ENCODE data around the gene HS6ST1. TPM values are rescaled to one million over a fixed set of nuclear protein-coding genes. Genes with fewer than 3 reads are reported as not detected.
A peak's percentile ranks its signal among the peaks of the same experiment; 100 is the strongest.

The HS6ST1 gene
- total RNA-seq, 1 donor from 2014 or later, result 23.3 TPM

DNA sequence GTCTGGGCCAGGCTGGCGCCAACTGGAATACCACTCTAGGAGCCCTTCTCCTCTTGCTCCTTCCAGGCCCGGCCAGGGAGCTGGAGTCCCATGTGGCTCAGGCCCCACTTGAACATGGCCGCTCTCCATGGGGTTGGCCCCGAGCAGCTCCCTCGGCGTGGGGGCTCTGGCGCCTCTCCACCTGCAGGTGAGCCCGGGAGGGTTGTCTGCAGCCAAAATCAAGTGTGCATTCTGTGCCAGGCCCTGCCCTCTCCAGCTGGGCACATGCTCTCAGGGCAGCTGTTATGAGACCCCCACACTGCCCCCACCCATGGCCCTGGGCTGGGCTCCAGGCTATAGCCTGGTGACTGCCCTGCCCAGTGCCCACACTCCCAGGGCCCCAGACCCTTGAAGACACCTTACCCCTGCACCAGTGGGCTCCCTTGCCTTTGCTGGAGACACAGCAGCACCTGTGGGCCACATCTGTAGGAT is 45.8 kb upstream of the HS6ST1 start:
- DNase-seq (ENCODE audit: low spot score), result no peak
- no peak overlapping the region for H3K27ac Mint-ChIP-seq (ENCODE audit: unreplicated experiment)
- TF ChIP-seq, protein P1, sequence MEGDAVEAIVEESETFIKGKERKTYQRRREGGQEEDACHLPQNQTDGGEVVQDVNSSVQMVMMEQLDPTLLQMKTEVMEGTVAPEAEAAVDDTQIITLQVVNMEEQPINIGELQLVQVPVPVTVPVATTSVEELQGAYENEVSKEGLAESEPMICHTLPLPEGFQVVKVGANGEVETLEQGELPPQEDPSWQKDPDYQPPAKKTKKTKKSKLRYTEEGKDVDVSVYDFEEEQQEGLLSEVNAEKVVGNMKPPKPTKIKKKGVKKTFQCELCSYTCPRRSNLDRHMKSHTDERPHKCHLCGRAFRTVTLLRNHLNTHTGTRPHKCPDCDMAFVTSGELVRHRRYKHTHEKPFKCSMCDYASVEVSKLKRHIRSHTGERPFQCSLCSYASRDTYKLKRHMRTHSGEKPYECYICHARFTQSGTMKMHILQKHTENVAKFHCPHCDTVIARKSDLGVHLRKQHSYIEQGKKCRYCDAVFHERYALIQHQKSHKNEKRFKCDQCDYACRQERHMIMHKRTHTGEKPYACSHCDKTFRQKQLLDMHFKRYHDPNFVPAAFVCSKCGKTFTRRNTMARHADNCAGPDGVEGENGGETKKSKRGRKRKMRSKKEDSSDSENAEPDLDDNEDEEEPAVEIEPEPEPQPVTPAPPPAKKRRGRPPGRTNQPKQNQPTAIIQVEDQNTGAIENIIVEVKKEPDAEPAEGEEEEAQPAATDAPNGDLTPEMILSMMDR (IDR thresholded peaks at IDR 0.05; ENCODE audit: unreplicated experiment), result no peak
- H3K36me3 Mint-ChIP-seq (ENCODE audit: low read depth, unreplicated experiment), result peaks cover 4% of the 10 kb centered on the region
- no peak overlapping the region for H3K4me3 Mint-ChIP-seq (ENCODE audit: unreplicated experiment)
- H3K27me3 Mint-ChIP-seq (ENCODE audit: unreplicated experiment), result peaks cover 5% of the 10 kb centered on the region
- no peaks in the 10 kb centered on the region for H3K9me3 Mint-ChIP-seq (ENCODE audit: unreplicated experiment)
- peaks cover 29% of the 10 kb centered on the region for H3K4me1 Mint-ChIP-seq (ENCODE audit: unreplicated experiment)

DNA sequence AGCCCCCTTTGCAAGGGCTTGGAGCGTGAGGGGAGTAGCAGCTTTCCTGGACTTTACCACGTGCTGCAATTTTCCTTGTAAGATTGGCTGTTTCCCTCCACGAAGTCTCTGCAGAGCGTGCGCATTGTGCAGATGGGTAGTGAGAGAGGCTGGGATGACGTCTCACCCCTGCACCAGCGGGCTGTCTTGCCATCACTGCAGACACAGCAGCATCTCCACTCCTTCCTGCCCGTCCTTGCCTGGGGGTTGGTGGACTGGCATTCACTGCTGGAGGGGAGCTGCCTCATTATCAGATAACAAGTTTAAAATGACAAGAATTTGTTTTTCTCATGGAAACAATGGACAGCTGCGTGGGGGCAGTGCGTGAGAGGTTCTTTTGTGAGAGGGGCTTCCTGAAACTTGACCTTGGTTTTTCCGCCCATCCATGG is 45.3 kb upstream of the HS6ST1 start:
- no peak overlapping the region for H3K27ac Mint-ChIP-seq (ENCODE audit: unreplicated experiment)
- TF ChIP-seq, protein P1 (IDR thresholded peaks at IDR 0.05; ENCODE audit: unreplicated experiment), result no peak
- no peak for DNase-seq (ENCODE audit: low spot score)
- H3K36me3 Mint-ChIP-seq (ENCODE audit: low read depth, unreplicated experiment), result peaks cover 4% of the 10 kb centered on the region
- H3K9me3 Mint-ChIP-seq (ENCODE audit: unreplicated experiment), result no peaks in the 10 kb centered on the region
- H3K27me3 Mint-ChIP-seq (ENCODE audit: unreplicated experiment), result peaks cover 5% of the 10 kb centered on the region
- peaks cover 24% of the 10 kb centered on the region for H3K4me1 Mint-ChIP-seq (ENCODE audit: unreplicated experiment)
- H3K4me3 Mint-ChIP-seq (ENCODE audit: unreplicated experiment), result no peak overlapping the region

DNA sequence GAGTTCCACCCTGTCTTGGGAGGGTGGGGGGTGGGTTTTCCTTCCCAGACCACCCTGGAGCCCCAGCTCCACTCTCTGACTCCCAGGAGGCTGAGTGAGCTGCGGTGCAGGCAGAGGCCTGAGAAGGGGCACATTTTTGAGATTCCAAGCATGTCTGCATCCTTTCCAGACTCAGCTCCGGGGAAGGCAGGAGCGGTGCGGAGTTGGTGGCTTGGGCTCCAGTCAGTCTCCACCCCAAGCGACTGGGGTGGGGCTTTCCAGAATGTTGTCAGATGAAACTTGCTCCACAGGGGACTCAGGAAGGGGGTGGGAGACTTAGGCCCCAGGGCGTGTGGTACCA is 44.2 kb upstream of the HS6ST1 start:
- H3K27me3 Mint-ChIP-seq (ENCODE audit: unreplicated experiment), result peaks cover 5% of the 10 kb centered on the region
- TF ChIP-seq, protein P1 (IDR thresholded peaks at IDR 0.05; ENCODE audit: unreplicated experiment), result no peak
- H3K36me3 Mint-ChIP-seq (ENCODE audit: low read depth, unreplicated experiment), result peaks cover 4% of the 10 kb centered on the region
- no peak overlapping the region for H3K4me3 Mint-ChIP-seq (ENCODE audit: unreplicated experiment)
- no peak overlapping the region for H3K27ac Mint-ChIP-seq (ENCODE audit: unreplicated experiment)
- peaks cover 20% of the 10 kb centered on the region for H3K4me1 Mint-ChIP-seq (ENCODE audit: unreplicated experiment)
- no peaks in the 10 kb centered on the region for H3K9me3 Mint-ChIP-seq (ENCODE audit: unreplicated experiment)
- no peak for DNase-seq (ENCODE audit: low spot score)

DNA sequence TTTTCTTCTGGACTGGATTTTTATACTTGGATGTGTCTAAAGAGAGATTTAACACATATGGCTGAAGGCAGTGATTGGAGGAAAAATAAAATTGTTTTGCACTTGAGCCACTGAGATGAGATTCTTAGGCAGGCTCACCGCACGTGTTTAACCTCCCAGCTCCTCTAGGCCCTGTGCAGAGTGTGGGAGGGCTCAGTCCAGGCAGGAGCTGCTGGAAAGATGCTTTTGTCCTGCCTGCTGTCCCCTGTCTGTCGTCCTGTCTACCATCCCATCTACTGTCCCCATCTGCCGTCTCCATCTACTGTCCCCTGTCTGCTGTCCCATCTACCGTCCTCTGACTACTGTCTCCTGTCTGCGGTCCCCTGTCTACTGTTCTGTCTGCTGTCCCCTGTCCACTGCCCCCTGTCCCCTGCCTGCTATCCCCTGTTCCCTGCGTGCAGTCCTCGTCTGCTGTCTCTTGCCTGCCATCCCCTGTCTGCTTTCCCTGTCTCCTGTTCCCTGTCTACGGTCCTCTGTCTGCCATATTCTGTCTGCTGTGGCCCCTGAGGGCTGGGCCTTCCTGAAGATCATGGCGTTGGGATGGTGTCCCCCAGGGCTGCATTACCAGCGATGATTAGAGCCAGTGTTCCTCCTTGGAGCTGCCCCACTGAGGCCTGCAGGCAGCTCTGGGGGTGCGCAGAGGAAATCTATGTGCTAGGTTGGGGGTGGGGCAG is 43.7 kb upstream of the HS6ST1 start:
- peaks cover 5% of the 10 kb centered on the region for H3K27me3 Mint-ChIP-seq (ENCODE audit: unreplicated experiment)

More for the DNA sequence above, 43.7 kb upstream of the HS6ST1 start:
- H3K4me3 Mint-ChIP-seq (ENCODE audit: unreplicated experiment), result no peak overlapping the region
- TF ChIP-seq, protein P1 (IDR thresholded peaks at IDR 0.05; ENCODE audit: unreplicated experiment), result no peak
- DNase-seq (ENCODE audit: low spot score), result no peak
- peak overlapping the region; percentile 72 for H3K27ac Mint-ChIP-seq (ENCODE audit: unreplicated experiment)
- H3K9me3 Mint-ChIP-seq (ENCODE audit: unreplicated experiment), result no peaks in the 10 kb centered on the region
- peaks cover 20% of the 10 kb centered on the region for H3K4me1 Mint-ChIP-seq (ENCODE audit: unreplicated experiment)
- H3K36me3 Mint-ChIP-seq (ENCODE audit: low read depth, unreplicated experiment), result peaks cover 4% of the 10 kb centered on the region
